NCI-H1092 treated with DMSO at 0.1 percent for 48 hours (cell line): ENCODE results near the gene NCAM2.

Experiments
- DNase-seq: peaks from one replicate; lab custom pipeline; 2025; lab: John Stamatoyannopoulos, UW

Gene NCAM2

DNA sequence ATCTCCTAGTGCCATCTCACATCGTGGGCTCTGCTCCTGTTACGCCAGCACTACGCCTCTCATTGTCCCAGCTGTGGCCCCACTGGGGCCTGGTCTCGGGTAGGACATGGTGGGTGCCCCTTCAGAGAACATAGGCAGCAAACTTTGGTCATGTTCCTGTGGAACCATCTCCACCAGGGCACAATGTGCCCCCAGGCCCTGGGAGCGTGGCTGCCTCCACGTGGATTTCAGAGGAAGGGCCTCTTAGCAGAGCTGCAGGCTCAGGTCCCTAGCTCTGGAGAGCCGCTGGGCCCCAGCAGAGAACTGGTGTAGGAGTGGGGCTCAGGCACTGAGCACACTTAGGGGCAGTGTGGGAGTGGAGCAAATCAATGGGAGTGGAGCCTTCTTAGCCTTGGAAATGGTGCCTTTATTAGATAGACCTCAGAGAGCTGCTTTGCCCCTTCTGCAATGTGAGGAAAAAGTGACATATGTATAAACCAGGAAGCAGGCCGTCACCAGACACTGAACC, 460.0 kb downstream of the NCAM2 start:
- DNase-seq: no peak

DNA sequence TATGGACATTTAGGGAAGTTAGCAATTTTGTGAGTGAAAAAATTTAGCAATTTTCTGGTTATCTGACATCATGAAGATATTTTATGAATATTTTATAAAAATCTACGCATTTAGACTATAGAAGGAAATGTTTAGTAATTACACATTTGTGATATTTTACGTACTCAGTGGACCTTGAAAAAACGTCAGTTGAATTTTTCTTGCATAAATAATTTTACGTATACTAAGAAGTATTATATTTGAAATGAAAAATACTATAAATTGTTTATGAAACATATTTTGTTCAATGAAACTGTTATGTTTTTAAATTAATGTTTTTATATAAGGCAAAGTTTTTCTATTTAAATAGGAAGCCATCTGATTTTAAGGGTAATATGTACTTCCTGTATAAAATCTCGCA, 462.8 kb downstream of the NCAM2 start:
- DNase-seq: no peak

DNA sequence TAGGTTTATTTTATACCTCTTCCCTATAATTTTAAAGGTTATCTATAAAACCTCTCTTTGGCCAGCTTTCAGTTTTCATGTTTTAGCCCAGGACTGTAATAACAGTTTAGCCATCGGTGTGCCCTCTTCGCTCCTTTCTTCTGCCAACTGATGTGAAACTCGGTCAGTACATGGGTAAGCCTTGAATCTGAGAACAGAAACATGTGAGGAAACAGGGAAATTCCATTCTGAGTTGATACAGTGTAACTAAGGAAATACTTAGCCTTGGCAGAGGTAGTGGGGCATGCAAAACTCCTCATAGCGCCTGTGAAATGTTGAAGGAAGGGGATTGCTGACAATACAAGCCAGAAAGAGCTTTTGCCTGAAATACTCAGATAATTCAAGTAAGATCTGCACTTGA, 465.2 kb downstream of the NCAM2 start:
- DNase-seq: no peak

DNA sequence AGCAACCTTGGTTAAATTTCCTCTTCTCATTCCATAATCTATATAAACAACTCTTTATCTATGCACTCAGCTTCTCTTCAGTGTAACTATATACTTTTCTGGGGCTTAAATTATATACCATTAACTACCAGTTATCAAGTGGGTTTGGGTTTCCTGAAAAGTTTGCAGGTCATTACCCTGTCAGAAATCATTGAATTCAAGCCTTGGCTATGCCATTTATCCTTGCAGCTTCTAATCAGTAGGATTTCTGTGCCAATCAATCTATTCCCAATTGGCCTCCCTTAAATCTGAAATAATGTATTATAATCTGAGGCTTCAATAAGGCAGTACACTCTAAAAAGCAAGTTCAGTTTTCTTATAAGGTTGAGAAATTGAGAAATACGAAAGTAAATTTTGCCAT, 466.5 kb downstream of the NCAM2 start:
- no peak for DNase-seq

DNA sequence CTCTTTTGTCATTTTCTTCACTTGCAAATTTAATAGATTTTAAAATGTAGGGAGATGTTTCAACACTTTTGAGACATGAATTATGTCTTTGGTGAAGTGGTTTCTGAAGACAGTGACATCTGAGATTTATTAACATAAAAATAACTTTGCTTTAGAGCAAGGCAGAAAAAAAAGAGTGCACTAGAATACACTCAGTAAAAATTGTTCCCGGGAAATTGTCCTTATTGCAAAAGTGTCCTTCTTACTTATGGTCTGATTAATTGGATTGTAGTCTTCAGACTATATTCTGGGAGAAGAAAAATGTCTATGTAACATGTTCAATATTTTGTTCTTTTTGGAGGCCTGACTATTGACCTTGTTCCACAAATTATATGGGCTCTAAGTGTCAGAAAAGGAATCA, 468.5 kb downstream of the NCAM2 start:
- no peak for DNase-seq

DNA sequence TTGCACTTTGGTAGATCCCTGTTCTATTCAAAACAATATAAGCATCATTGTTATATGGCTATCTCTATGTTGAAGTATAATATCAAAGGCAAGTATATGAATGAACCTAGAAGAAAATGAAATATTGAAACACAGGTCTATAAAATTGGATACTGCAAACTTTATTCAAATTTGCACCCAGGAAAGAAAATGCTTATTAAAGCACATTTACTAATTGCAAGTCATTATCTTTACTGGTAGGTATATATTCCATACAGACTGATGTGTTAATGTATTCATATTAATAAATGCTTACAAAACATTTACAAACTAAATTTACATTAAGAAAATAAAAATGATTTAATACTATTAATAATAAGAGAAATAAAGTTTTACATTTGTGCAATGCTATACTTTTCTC, 469.8 kb downstream of the NCAM2 start:
- no peak for DNase-seq

DNA sequence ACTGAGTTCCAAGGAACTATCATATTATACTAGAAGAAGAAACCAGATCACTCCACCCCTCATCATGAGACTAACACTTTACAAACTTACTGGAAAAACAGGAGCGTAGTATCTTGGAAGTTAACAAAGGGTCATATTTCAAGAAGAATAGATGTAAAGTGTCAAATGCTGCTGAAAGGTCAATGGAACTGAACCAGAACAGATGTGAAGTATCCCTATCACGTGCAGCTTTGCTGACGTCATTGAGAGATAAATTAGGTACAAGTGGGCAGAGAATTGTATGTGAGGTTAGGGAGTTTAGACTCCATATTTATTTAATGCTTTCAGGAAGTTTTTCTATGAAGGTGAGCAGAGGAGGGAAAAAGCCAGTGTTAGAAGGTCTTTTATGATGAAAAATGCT, 483.0 kb downstream of the NCAM2 start:
- no peak for DNase-seq

DNA sequence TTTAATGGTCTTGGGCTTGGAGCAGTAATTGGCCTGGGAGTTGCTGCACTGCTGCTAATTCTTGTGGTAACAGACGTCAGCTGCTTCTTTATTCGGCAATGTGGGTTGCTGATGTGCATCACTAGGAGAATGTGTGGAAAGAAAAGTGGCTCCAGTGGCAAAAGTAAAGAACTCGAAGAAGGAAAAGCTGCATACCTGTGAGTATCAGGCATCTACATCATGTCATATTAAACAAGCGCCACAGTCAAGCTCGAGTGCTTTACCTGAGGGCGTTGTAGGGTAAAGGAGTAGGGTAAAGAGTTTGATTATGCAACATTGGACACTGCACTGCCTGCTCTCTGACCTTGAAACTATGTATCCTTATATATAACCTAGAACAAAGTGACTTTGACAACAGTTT, 510.6 kb downstream of the NCAM2 start:
- DNase-seq: no peak

DNA sequence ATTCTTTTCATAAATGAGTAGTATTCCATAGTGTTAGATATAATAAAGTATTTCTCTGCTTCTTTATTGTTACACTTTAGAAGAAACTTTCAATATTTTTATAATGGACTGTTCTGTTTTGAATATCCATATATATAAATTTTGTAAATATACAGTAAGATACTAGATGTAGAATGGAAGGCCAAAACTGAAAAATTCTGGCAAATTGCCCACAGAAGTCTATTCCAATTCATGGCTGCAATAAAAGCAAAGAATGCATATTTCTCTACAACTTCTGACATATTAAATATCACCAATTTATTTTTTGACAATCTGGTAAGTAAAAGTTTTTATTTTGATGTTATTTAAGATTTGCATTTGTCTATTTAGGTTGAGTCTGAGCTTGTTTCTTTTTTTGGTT, 532.5 kb downstream of the NCAM2 start:
- no peak for DNase-seq

DNA sequence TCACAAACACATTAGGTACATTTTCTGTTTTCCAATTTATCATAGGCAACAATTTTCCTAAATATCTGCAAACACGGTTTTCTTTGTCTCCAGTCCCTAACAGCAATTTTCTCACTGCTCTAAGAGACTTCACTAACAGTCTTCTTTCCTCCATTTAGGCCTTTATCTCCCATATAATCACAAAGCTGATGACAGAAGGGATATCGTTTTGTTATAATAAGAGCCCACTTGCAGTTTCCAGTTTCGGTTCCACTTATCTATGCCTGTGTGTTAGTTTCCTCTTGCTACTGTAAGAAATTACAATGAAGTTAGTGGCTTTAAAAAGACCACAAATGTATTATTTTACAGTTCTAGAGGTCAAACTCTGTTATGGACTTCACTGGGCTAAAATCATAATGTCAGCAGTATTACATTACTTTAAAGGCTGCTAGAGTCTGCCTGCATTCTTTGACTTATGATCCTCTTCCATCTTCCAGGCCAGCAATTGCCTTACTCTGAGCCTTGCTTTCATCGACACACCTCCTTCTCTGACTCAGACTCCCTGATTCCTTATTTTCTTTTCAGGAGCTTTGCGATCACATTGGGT, 549.3 kb downstream of the NCAM2 start:
- no peak for DNase-seq

DNA sequence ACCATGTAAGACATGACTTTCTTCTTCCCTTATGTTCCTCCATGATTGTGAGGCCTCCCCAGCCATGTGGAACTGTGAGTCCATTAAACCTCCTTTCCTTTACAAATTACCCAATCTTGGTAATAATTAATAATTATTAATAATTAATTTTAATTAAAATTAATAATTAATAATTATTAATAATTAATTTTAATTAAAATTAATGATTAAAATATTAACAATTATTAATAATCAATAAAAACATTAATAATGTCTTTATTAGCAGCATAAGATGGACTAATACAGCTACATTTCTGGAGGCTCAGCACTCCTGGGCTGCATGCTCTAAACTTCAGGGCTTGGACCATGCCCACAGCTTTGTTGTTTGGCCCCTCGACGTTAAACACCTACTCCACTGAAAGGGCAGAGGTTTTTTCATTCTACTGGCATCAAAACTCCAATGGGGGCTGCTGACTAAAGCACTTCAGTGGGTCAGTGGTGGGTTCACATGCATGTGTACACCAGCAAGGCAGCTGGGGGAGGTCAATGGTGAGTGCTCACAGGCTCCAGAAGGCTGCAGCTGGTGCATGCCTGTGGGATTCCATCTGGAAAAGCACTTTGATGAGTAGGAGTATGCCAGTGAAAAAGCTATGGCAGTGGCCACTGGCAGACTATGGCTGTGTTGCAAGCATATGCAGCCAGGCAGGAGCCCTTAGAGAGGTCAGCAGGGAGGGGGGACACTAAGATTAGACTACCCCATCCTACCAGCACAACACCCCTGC, 561.3 kb downstream of the NCAM2 start:
- no peak for DNase-seq
